Measurements from ENCODE around the gene C2CD4A. TPM values are rescaled to one million over a fixed set of nuclear protein-coding genes. Genes with fewer than 3 reads are reported as not detected.

C2CD4A gene
- total and polyA plus RNA-seq, 4 donors = under 0.01 to 0.02 TPM; not detected in 2

DNA sequence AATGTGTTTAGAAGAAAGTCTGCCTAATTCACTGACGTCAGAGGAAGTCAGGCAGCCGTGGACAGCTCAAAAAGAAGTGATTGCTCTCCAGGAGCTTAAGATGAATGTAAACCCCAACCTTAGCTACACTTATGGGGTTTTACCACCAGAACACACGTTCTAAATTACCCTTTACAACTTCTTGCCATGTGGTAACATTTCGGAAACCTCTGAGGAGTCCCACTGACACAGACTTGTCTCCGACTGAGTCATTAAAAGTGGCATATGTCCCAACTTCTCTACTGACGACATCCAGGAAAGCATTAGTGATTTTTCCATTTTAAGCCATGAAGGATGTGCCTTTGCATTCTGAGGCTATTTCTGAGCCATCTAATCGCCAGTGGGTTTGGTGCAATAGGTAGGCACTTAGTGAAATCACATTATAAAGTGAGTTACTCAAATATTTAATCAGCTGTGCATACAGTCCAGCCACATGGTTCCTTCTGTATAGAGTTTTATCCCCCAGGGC, 32.4 kb downstream of the C2CD4A start:
- no peak overlapping the region for H3K27ac ChIP-seq (ENCODE audit: low read depth in 1 of 2, low read length in 2 of 2)
- no peaks in the 10 kb centered on the region for H3K36me3 ChIP-seq (ENCODE audit: control insufficient read depth in 4 of 4, insufficient read depth in 3 of 4, low read depth in 1 of 4, low read length in 3 of 4)
- no peaks in the 10 kb centered on the region for H3K27me3 ChIP-seq (ENCODE audit: control insufficient read depth in 4 of 4, insufficient read depth in 4 of 4, low read length in 3 of 4)
- DNase-seq (ENCODE audit: low spot score) = no peak
- H3K4me1 ChIP-seq (ENCODE audit: control insufficient read depth in 4 of 4, insufficient read depth in 4 of 4, low read length in 3 of 4) = no peaks in the 10 kb centered on the region
- H3K9ac ChIP-seq (ENCODE audit: low read depth in 1 of 2, low read length in 2 of 2) = no peak overlapping the region
- no peaks in the 10 kb centered on the region for H3K9me3 ChIP-seq (ENCODE audit: control insufficient read depth in 4 of 4, low read length in 3 of 4)
- 60% methylated on average over 7 of the region's 7 CpGs for WGBS
- no peak overlapping the region for H3K4me3 ChIP-seq (ENCODE audit: low read depth in 1 of 3, low read length in 3 of 3)
- TF ChIP-seq, protein P1, sequence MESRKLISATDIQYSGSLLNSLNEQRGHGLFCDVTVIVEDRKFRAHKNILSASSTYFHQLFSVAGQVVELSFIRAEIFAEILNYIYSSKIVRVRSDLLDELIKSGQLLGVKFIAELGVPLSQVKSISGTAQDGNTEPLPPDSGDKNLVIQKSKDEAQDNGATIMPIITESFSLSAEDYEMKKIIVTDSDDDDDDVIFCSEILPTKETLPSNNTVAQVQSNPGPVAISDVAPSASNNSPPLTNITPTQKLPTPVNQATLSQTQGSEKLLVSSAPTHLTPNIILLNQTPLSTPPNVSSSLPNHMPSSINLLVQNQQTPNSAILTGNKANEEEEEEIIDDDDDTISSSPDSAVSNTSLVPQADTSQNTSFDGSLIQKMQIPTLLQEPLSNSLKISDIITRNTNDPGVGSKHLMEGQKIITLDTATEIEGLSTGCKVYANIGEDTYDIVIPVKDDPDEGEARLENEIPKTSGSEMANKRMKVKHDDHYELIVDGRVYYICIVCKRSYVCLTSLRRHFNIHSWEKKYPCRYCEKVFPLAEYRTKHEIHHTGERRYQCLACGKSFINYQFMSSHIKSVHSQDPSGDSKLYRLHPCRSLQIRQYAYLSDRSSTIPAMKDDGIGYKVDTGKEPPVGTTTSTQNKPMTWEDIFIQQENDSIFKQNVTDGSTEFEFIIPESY (IDR thresholded peaks at IDR 0.05) = no peak
- TF ChIP-seq, protein P2, sequence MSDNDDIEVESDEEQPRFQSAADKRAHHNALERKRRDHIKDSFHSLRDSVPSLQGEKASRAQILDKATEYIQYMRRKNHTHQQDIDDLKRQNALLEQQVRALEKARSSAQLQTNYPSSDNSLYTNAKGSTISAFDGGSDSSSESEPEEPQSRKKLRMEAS (IDR thresholded peaks at IDR 0.05) = no peak
- TF ChIP-seq NR2F2 (IDR thresholded peaks at IDR 0.05) = no peak
- no peak for TF ChIP-seq GABPA (IDR thresholded peaks at IDR 0.05 in 1 of 2, conservative IDR thresholded peaks at IDR 0.05 in 1 of 2)
- TF ChIP-seq HNF4A (conservative IDR thresholded peaks at IDR 0.05) = no peak
- no peak for TF ChIP-seq JUND (IDR thresholded peaks at IDR 0.05)
- no peak for TF ChIP-seq YY1 (IDR thresholded peaks at IDR 0.05)
- TF ChIP-seq EGR1 (IDR thresholded peaks at IDR 0.05; ENCODE audit: low read depth in 2 of 2) = no peak
- no peak for TF ChIP-seq FOXA1 (IDR thresholded peaks at IDR 0.05)
- TF ChIP-seq, protein P3, sequence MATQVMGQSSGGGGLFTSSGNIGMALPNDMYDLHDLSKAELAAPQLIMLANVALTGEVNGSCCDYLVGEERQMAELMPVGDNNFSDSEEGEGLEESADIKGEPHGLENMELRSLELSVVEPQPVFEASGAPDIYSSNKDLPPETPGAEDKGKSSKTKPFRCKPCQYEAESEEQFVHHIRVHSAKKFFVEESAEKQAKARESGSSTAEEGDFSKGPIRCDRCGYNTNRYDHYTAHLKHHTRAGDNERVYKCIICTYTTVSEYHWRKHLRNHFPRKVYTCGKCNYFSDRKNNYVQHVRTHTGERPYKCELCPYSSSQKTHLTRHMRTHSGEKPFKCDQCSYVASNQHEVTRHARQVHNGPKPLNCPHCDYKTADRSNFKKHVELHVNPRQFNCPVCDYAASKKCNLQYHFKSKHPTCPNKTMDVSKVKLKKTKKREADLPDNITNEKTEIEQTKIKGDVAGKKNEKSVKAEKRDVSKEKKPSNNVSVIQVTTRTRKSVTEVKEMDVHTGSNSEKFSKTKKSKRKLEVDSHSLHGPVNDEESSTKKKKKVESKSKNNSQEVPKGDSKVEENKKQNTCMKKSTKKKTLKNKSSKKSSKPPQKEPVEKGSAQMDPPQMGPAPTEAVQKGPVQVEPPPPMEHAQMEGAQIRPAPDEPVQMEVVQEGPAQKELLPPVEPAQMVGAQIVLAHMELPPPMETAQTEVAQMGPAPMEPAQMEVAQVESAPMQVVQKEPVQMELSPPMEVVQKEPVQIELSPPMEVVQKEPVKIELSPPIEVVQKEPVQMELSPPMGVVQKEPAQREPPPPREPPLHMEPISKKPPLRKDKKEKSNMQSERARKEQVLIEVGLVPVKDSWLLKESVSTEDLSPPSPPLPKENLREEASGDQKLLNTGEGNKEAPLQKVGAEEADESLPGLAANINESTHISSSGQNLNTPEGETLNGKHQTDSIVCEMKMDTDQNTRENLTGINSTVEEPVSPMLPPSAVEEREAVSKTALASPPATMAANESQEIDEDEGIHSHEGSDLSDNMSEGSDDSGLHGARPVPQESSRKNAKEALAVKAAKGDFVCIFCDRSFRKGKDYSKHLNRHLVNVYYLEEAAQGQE (IDR thresholded peaks at IDR 0.05) = no peak
- TF ChIP-seq, protein P4, sequence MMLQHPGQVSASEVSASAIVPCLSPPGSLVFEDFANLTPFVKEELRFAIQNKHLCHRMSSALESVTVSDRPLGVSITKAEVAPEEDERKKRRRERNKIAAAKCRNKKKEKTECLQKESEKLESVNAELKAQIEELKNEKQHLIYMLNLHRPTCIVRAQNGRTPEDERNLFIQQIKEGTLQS (IDR thresholded peaks at IDR 0.05) = no peak
- TF ChIP-seq HNF4G (IDR thresholded peaks at IDR 0.05) = no peak
- no peak for TF ChIP-seq RXRA (IDR thresholded peaks at IDR 0.05)
- TF ChIP-seq TAF1 (conservative IDR thresholded peaks at IDR 0.05) = no peak
- no peak for TF ChIP-seq SP1 (IDR thresholded peaks at IDR 0.05)
- no peak for TF ChIP-seq RAD21 (IDR thresholded peaks at IDR 0.05)
- no peak for TF ChIP-seq FOXA2 (IDR thresholded peaks at IDR 0.05)
- TF ChIP-seq, protein P5, sequence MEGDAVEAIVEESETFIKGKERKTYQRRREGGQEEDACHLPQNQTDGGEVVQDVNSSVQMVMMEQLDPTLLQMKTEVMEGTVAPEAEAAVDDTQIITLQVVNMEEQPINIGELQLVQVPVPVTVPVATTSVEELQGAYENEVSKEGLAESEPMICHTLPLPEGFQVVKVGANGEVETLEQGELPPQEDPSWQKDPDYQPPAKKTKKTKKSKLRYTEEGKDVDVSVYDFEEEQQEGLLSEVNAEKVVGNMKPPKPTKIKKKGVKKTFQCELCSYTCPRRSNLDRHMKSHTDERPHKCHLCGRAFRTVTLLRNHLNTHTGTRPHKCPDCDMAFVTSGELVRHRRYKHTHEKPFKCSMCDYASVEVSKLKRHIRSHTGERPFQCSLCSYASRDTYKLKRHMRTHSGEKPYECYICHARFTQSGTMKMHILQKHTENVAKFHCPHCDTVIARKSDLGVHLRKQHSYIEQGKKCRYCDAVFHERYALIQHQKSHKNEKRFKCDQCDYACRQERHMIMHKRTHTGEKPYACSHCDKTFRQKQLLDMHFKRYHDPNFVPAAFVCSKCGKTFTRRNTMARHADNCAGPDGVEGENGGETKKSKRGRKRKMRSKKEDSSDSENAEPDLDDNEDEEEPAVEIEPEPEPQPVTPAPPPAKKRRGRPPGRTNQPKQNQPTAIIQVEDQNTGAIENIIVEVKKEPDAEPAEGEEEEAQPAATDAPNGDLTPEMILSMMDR (IDR thresholded peaks at IDR 0.05; ENCODE audit: low read depth, low read length, missing input control) = no peak
